Right atrium auricular region (tissue), 2 donors: ENCODE data around the gene IGSF9. TPM values are rescaled to one million over a fixed set of nuclear protein-coding genes. Genes with fewer than 3 reads are reported as not detected.

Experiments used
- DNase-seq: peaks from one replicate; pipeline ENCODE4 v3.0.0-alpha.2; 2019; ENCODE audit warnings: low spot score
- H3K27ac ChIP-seq, 2 donors: fragments of 200-600 bp; sonication (generic); 1 replicate in 1 of 2; 2 replicates in 1 of 2; pipeline ENCODE4 v1.5.1; 2016 to 2019
- H3K27me3 ChIP-seq, 2 donors: fragments of 200-600 bp; sonication (generic); one replicate each; pipeline versions ENCODE4 v1.5.1 to v1.6.0; 2017 to 2019
- H3K36me3 ChIP-seq: fragments of 200-600 bp; sonication (generic); one replicate; pipeline ENCODE4 v1.5.1; 2016
- H3K4me1 ChIP-seq, 2 donors: fragments of 200-600 bp; sonication (generic); one replicate each; pipeline versions ENCODE4 v1.5.1 to v1.6.0; 2017 to 2019
- H3K4me3 ChIP-seq, 2 donors: fragments of 200-600 bp; sonication (generic); 1 replicate in 1 of 2; 2 replicates in 1 of 2; pipeline ENCODE4 v1.5.1; 2017 to 2019; ENCODE audit warnings: mild to moderate bottlenecking in 1 of 2, moderate library complexity in 1 of 2
- H3K9me3 ChIP-seq, 2 donors: fragments of 200-600 bp; sonication (generic); one replicate each; pipeline ENCODE4 v1.5.1; 2019
- total RNA-seq, 2 donors: library from RNA; depleted of rRNA; stranded (reverse); fragments of >200 nt; gene quantifications; one replicate each; pipeline ENCODE4 v1.1.0, GENCODE V29; 2016
- TF ChIP-seq, protein P1 (sequence below), 2 donors: fragments of 200-600 bp; sonication (generic); IDR thresholded peaks; one replicate each; pipeline ENCODE4 v1.5.1; 2019; ENCODE audit warnings: antibody characterized with exemption in 2 of 2

The IGSF9 gene
- total RNA-seq, 2 donors from 2014 or later, result 2.0 to 5.4 TPM

DNA sequence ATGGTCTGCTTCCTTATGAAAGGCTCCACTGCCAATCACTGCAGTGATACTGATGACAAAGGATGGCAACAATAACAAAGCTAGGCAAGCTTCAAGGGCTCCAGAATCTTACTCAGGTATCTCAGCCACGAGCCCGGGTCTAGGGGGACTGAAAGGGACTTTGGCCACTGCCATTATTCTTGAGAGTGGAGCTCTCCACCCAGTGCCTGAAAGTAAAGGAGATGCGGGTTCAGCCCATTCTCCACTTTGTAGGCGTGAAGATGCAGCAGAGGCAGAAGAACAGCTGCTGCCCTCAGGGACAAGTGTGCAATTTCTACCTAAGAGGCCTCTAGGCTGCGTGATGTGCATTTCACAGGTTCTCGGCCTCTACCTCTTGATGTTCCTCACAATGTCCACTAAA is 40.1 kb upstream of the IGSF9 start:
- TF ChIP-seq, protein P1, sequence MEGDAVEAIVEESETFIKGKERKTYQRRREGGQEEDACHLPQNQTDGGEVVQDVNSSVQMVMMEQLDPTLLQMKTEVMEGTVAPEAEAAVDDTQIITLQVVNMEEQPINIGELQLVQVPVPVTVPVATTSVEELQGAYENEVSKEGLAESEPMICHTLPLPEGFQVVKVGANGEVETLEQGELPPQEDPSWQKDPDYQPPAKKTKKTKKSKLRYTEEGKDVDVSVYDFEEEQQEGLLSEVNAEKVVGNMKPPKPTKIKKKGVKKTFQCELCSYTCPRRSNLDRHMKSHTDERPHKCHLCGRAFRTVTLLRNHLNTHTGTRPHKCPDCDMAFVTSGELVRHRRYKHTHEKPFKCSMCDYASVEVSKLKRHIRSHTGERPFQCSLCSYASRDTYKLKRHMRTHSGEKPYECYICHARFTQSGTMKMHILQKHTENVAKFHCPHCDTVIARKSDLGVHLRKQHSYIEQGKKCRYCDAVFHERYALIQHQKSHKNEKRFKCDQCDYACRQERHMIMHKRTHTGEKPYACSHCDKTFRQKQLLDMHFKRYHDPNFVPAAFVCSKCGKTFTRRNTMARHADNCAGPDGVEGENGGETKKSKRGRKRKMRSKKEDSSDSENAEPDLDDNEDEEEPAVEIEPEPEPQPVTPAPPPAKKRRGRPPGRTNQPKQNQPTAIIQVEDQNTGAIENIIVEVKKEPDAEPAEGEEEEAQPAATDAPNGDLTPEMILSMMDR (IDR thresholded peaks at IDR 0.05), result no peak
- DNase-seq, result no peak
- no peaks in the 10 kb centered on the region for H3K36me3 ChIP-seq
- H3K27ac ChIP-seq, result no peak overlapping the region
- H3K27me3 ChIP-seq, result no peaks in the 10 kb centered on the region
- H3K9me3 ChIP-seq, result no peaks in the 10 kb centered on the region
- no peak overlapping the region for H3K4me3 ChIP-seq
- H3K4me1 ChIP-seq, result no peaks in the 10 kb centered on the region

DNA sequence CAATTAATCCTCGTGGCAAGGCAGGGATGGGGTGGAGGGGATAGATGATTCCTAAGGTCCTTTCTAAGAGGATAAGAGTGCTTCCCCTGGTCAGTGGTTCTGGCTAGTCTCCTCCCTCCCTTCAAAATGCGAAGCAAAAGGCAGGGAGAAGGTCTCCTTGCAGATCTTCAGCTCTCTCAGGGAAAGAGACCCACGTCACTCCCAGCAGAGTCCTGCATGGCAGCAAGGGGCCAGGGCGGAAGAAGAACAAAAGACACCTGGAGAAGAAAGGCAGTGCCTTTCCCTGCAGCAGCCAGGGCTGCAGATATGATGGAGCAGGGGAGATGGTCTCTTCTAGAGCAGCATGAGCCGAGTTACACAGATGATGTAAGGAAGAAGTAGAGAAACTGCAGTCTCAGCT is 38.3 kb upstream of the IGSF9 start:
- no peak for DNase-seq
- Histone ChIP-seq H3K4me1 (no peaks in the 10 kb centered on the region), H3K27me3 (no peaks in the 10 kb centered on the region), H3K9me3 (no peaks in the 10 kb centered on the region), H3K27ac (no peak overlapping the region), H3K36me3 (no peaks in the 10 kb centered on the region), H3K4me3 (no peak overlapping the region)
- TF ChIP-seq, protein P1 (IDR thresholded peaks at IDR 0.05), result no peak

DNA sequence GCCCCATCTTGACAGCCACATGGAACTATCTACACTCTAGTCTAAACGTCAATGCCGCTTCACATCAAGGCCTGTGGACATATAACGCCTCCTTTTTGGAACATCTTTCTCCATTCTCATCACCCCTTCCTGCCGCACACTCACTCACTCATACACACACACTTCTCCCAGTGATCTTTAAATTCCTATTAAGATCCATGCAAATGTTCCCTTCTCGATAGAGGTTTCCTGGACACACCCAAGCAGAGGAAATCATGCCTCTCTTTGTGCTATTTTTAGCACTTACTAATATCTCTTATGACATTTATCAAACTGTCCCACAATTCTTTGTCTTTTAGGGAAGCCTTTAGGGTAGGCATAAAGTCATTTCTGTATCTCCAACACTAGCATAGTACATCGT is 36.9 kb upstream of the IGSF9 start:
- Histone ChIP-seq H3K4me1 (no peaks in the 10 kb centered on the region), H3K9me3 (no peaks in the 10 kb centered on the region), H3K4me3 (no peak overlapping the region), H3K27me3 (no peaks in the 10 kb centered on the region), H3K36me3 (no peaks in the 10 kb centered on the region), H3K27ac (no peak overlapping the region)
- DNase-seq, result no peak
- TF ChIP-seq, protein P1 (IDR thresholded peaks at IDR 0.05), result no peak

DNA sequence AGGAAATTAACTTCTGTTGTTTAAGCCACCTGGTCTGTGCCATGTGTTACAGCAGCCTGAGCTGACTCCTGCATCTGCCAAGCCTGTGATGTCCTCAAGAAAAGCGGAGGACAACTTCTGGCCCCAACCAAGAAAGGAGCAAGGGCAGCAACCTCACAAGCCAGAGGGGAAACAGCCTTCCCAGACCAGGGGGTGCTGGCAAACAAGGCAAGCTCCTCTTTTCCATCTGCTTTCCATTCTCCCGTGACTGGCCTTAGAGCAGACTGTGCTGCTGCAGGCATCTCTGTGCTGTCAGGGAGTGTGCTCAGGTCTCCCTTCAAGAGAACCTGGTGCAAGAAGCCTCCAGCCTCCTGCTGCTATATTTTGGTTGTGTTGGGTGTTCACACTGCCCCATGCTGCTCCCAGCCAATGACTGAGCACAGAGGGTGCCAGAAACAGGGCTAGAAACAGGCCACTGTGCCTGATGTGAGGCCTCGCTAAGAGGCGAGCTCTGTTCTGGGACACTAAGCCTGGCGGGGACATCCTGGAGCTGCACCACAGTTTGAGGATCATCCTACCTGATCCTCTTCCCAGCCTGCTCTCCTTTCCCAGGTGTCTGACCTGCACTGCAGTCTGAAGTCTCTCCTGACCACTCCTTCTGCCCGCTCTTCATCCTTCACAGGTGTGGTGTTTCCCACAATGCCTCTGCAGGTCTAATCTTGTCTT is 36.1 kb upstream of the IGSF9 start:
- H3K4me3 ChIP-seq, result no peak overlapping the region
- no peak overlapping the region for H3K27ac ChIP-seq
- H3K4me1 ChIP-seq, result no peaks in the 10 kb centered on the region
- no peaks in the 10 kb centered on the region for H3K27me3 ChIP-seq
- TF ChIP-seq, protein P1 (IDR thresholded peaks at IDR 0.05), result no peak
- H3K36me3 ChIP-seq, result no peaks in the 10 kb centered on the region
- no peaks in the 10 kb centered on the region for H3K9me3 ChIP-seq
- no peak for DNase-seq

DNA sequence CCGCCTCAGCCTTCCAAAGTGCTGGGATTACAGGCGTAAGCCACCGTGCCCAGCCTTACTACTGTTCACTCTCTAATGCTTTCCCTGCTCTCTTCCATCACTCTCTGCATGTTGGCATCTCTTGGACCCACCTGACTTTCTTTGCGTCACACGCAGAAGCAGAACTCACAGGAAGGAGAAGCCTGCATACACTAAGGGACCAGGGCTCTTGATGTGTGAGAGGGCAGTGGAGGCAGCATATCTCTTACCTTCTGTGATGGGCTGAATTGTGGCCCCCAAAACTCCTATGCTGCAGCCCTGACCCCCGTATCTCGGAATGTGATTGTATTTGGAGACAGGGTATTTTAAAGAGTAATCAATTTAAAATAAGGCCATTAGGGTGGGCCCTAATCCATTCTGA is 35.4 kb upstream of the IGSF9 start:
- H3K9me3 ChIP-seq, result no peaks in the 10 kb centered on the region
- no peaks in the 10 kb centered on the region for H3K36me3 ChIP-seq
- no peaks in the 10 kb centered on the region for H3K4me1 ChIP-seq
- H3K27ac ChIP-seq, result no peak overlapping the region
- H3K4me3 ChIP-seq, result no peak overlapping the region
- TF ChIP-seq, protein P1 (IDR thresholded peaks at IDR 0.05), result no peak
- no peaks in the 10 kb centered on the region for H3K27me3 ChIP-seq
- no peak for DNase-seq

DNA sequence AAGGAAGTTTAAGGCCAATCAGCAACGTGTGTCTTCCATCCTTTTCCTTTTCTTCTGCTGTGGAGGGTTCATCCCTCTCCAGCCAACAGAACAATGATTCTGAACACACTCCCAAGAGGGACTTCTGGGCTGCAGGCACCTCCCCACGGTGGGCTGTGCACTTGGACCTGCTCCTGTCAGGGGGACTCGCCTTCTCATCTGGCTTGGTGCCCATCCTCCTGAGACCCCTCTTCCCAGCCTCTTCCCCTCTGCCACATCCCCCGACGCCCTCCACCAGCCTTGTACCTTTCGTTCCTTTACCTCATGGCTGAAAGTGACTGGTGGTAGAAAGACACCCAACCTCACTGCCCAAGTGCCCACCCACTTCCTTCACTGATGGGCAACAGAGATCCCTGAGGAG is 34.7 kb upstream of the IGSF9 start:
- TF ChIP-seq, protein P1 (IDR thresholded peaks at IDR 0.05), result no peak
- Histone ChIP-seq H3K27me3 (no peaks in the 10 kb centered on the region), H3K36me3 (no peaks in the 10 kb centered on the region), H3K27ac (no peak overlapping the region), H3K9me3 (no peaks in the 10 kb centered on the region), H3K4me1 (no peaks in the 10 kb centered on the region), H3K4me3 (no peak overlapping the region)
- no peak for DNase-seq
